ENCODE measurements around the gene SCYGR3.

The SCYGR3 gene

DNA sequence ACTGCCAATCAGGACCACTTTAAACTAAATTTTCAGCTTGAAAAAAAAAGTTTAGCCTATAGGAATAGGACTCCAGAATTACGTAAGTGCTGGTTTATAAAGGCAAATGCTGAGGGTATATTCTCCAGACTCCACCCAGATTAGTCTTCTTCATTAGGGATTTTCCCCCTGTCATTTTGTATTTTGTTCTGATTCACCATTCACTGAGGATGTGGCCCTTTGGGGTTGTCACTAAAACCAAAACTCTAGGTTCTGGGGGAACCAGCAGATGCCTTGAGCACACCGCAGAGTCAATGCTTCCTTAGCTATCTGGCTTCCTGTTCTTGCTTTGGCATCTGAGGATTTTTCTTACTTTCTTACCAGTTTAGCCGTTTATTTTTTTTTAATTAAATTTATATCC lies 13.1 kb upstream of the SCYGR3 start:
- H3K4me3 ChIP-seq (replicated peaks; ENCODE audit: low read depth, low read length), result no peak overlapping the region
- no peak for DNase-seq (ENCODE audit: extremely low read depth, low read depth)
- TF ChIP-seq, protein P1, sequence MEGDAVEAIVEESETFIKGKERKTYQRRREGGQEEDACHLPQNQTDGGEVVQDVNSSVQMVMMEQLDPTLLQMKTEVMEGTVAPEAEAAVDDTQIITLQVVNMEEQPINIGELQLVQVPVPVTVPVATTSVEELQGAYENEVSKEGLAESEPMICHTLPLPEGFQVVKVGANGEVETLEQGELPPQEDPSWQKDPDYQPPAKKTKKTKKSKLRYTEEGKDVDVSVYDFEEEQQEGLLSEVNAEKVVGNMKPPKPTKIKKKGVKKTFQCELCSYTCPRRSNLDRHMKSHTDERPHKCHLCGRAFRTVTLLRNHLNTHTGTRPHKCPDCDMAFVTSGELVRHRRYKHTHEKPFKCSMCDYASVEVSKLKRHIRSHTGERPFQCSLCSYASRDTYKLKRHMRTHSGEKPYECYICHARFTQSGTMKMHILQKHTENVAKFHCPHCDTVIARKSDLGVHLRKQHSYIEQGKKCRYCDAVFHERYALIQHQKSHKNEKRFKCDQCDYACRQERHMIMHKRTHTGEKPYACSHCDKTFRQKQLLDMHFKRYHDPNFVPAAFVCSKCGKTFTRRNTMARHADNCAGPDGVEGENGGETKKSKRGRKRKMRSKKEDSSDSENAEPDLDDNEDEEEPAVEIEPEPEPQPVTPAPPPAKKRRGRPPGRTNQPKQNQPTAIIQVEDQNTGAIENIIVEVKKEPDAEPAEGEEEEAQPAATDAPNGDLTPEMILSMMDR (IDR thresholded peaks at IDR 0.05; ENCODE audit: low read depth, low read length, missing control alignments), result no peak

GRCh38 chr2:227626580-227627151 lies 12.0 kb upstream of the SCYGR3 start:
- no peak overlapping the region for H3K4me3 ChIP-seq (replicated peaks; ENCODE audit: low read depth, low read length)
- DNase-seq (ENCODE audit: extremely low read depth, low read depth), result no peak
- TF ChIP-seq, protein P1 (IDR thresholded peaks at IDR 0.05; ENCODE audit: low read depth, low read length, missing control alignments), result no peak

GRCh38 chr2:227625420-227625819 lies 10.8 kb upstream of the SCYGR3 start:
- no peak overlapping the region for H3K4me3 ChIP-seq (replicated peaks; ENCODE audit: low read depth, low read length)
- DNase-seq (ENCODE audit: extremely low read depth, low read depth), result no peak
- TF ChIP-seq, protein P1 (IDR thresholded peaks at IDR 0.05; ENCODE audit: low read depth, low read length, missing control alignments), result no peak

- DNase-seq (ENCODE audit: extremely low read depth, low read depth), result no peak
- H3K4me3 ChIP-seq (replicated peaks; ENCODE audit: low read depth, low read length), result no peak overlapping the region
- TF ChIP-seq, protein P1 (IDR thresholded peaks at IDR 0.05; ENCODE audit: low read depth, low read length, missing control alignments), result no peak
Measured at GRCh38 chr2:227623226-227623625, 8.6 kb upstream of the SCYGR3 start.

DNA sequence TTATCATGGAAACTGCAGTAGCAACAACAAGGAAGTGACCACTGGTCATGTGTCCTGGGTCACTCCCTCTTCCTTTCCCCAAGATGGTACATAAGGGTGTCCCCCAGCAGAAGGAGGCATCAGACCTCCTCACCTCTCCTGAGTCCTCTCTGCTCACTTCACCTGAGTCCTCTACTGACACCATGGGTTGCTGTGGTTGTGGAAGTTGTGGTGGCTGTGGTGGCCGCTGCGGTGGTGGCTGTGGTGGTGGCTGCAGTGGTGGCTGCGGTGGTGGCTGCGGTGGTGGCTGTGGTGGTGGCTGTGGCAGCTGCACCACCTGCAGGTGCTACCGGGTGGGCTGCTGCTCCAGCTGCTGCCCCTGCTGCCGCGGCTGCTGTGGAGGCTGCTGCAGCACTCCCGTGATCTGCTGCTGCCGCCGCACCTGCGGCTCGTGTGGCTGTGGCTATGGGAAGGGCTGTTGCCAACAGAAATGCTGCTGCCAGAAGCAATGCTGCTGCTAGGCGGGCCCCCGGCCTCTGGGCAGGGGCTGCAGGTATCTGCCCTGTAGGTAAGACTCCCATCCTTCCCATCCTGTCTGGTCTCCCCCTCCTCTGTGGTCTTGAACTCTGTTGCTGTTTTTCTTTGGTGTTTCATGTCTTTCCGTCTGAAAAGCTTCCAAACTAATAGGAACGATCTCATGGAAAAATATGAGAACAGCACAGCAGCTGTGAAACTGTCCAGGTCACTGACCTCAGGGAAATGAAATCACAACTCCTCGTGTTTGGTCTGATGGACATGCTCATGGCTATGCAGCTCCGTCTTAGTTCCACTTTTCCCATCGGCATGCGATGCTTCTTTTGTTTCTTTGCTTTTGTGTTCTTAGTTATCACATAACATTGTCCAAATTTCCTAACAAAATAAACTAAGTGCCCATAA lies 2.9 kb upstream of the SCYGR3 start, which contains the start of gene SCYGR4:
TSS of gene SCYGR4 (plus strand) at position 183 of the 915 bp plus-strand sequence. CDS start at position 183, 0 bp downstream.
- H3K4me3 ChIP-seq (replicated peaks; ENCODE audit: low read depth, low read length), result no peak within 1 kb of the TSS
- no peak for DNase-seq (ENCODE audit: extremely low read depth, low read depth)
- TF ChIP-seq, protein P1 (IDR thresholded peaks at IDR 0.05; ENCODE audit: low read depth, low read length, missing control alignments), result no peak

DNA sequence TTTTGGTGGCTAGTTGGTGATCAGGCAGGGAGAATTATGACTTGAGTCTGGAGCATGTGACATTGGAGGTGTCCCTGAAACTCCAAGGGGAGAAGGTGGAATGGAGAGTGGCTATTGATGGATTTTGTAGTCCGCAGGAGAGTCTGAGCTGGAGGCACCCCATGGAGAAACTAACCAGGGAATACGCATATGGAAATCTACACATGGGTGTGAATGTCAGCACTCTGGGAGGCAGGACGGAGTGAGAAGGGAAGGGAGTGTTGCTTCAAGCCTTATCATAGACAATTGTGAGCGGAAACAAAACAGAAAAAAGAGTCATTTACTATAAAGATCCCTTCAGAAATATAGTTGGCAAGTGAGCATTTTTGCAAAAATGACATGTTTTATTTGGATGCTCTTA lies 2.0 kb upstream of the SCYGR3 start:
- DNase-seq (ENCODE audit: extremely low read depth, low read depth), result no peak
- TF ChIP-seq, protein P1 (IDR thresholded peaks at IDR 0.05; ENCODE audit: low read depth, low read length, missing control alignments), result no peak
- H3K4me3 ChIP-seq (replicated peaks; ENCODE audit: low read depth, low read length), result no peak overlapping the region
